HL-60 (cell line): Measurements from ENCODE around the gene ZNF783.

Source experiments
- CTCF ChIP-seq: IDR thresholded peaks from one replicate; pipeline ENCODE4 v1.5.1; 2011; ENCODE audit warnings: low read length, control low read depth, inconsistent platforms; ENCODE audit not compliant: insufficient read depth
- POLR2AphosphoS5 ChIP-seq: IDR thresholded peaks from 2 replicates; pipeline ENCODE4 v1.6.1; 2012; ENCODE audit warnings: low read depth
- SPI1 ChIP-seq: IDR thresholded peaks from 2 replicates; pipeline ENCODE4 v1.6.1; 2012; ENCODE audit warnings: low read depth, mild to moderate bottlenecking, borderline replicate concordance

GRCh38 chr7:149320313-149321124, 58.5 kb downstream of the ZNF783 start:
- TF ChIP-seq CTCF (no peak), POLR2AphosphoS5 (no peak), SPI1 (no peak)
